ENCODE measurements around the gene ABHD14A.

GRCh38 chr3:51945031-51945840 lies 29.6 kb upstream of the ABHD14A start:
- TF ChIP-seq CTCF (conservative IDR thresholded peaks at IDR 0.05; ENCODE audit: low read depth, low read length) (no peak), EZH2 (IDR thresholded peaks at IDR 0.05; ENCODE audit: borderline replicate concordance, low read depth, low read length, poor library complexity, severe bottlenecking) (no peak)
